Stimulated activated CD4-positive, alpha-beta T cell treated with anti-CD3 and anti-CD28 coated beads, Interleukin-15, amount 100 ng/mL, for 48 hours (primary cell): ENCODE measurements around the gene CCDC175.

ENCODE experiments used
- DNase-seq, 2 donors: peaks; one replicate each; pipeline ENCODE4 v3.0.0-alpha.2; 2020; ENCODE audit warnings: low read depth in 2 of 2

The CCDC175 gene

GRCh38 chr14:59576332-59577294 is at the start of gene CCDC175:
Gene CCDC175, minus strand, starts transcription at chr14:59576812. Its CDS starts 37 bp downstream, at chr14:59576775.
- peak; percentile 72 to 82 for DNase-seq

DNA sequence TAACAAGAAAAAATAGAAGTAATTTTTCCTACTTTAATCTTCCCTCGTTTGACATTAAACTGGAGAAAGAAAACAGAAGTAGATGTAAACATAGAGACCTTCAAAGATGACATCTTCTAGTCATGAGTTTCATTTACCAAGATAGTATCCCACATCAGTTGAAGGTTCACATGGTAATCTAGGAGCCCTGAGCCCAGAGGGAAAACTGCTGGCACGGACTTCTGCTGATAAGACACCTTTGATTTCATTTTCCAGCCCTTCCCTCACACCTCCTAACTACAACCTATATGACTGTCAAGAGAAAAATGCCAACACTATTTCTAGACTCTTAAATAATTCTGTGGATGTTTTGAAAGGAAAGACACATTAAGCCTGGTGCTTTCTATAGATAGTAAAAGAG is 46.0 kb upstream of the CCDC175 start:
- no peak for DNase-seq

DNA sequence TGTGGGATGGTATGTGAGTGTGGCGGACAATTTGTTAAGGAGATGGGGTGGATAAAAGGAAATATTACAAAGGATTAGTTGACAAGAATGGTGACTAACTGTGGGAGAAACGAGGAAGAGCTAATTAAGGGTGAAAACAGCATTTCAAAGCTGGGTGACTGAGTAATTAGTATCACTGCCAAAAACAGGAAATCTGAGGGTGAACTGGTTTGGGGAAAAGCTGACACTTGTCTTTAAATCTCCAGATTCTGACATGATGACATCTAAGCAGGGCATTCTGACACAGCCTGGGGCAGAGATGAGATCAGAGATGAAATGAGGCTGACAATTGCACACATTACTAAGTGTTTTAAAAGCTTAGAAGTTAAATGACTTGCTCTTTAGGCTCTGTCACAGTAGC is 42.4 kb upstream of the CCDC175 start:
- no peak for DNase-seq

DNA sequence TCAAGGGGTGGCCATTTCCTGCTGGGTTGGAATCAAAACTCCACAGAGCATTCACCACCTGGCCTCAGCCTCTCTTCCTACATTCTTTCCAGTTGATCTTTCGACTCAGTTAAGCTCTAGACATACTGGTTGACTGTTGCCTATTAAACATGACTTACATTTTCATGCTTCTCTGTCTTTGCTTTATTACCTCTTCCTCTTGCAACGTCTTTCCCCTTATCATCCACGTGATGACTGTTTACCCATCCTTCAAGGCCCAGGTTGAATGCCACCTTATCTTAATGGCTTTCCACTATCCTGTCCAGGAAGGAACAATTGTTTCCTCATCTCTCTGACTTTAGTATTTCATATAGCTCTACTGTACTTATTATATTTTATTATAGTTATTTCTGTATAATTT is 24.4 kb upstream of the CCDC175 start:
- DNase-seq: no peak

GRCh38 chr14:59600211-59600945 is 23.8 kb upstream of the CCDC175 start:
- no peak for DNase-seq

DNA sequence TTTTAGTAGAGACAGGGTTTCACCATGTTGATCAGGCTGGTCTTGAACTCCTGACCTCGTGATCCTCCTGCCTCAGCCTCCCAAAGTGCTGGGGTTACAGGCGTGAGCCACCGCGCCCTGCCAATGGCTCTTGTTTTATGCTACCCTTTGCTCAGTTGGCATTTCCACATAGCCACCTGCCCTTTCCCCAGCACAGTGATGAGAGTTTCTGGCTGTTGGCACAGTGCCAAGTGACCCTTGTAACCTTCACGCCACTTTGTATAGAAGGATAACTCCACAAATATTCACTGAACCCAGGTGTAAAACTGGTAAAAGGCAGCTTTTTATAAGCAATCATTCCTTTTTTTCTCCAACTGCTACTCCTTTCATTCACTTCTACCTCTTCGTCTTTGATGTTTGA is 18.5 kb upstream of the CCDC175 start:
- no peak for DNase-seq

- DNase-seq: no peak
These were observed 15.2 kb upstream of the CCDC175 start for GRCh38 chr14:59591641-59592370.

DNA sequence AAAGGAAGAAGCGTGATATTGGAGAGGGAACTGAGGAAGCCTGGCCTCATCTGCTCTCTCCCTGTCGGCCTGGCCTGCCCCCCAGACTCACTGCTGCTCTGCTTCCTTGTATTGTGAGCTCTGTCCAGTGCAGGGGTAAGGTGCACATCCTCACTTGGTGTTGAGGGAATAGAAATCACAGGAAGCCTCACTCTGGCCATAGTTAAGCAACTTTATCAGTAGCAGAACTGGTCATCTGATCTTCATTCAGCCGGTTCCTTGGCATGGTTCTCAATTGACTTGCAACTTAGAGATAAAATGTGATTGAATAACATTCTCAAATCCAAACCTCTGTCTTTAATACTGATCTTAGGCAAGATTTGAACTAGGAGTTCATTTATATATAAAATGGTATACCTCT is 11.5 kb upstream of the CCDC175 start:
- DNase-seq: no peak

- no peak for DNase-seq
These were observed 9.4 kb upstream of the CCDC175 start for GRCh38 chr14:59585891-59586554.

- DNase-seq: no peak
These were observed 7.1 kb upstream of the CCDC175 start for GRCh38 chr14:59583755-59584154.

DNA sequence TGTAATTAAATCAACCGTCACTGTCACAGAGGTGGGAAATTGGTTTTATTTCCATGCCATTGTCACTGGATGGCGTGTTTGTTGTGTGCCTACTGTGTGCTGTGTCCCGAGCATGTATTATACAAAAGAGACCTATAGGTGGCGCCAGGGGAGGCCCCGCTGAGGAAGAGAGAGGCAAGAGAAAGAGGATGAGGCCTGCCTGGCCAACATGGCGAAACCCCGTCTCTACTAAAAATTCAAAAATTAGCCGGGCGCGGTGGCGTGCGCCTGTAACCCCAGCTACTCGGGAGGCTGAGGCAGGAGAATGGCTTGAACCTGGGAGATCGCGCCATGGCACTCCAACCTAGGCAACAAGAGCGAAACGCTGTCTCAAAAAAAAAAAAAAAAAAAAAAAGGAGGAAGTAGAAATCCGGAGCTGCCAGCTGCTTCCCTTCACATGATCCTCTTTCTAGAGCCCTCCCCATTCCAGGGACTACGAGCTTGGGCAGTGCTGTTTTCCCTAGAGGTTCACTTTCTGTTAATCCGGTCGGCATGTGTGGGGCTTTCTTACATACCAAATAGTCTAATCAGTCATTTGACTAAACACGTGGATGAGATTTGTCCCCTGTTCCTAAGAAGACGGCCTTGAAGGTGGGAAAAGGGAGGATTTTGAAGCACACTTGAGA is 6.4 kb upstream of the CCDC175 start:
- DNase-seq: no peak

DNA sequence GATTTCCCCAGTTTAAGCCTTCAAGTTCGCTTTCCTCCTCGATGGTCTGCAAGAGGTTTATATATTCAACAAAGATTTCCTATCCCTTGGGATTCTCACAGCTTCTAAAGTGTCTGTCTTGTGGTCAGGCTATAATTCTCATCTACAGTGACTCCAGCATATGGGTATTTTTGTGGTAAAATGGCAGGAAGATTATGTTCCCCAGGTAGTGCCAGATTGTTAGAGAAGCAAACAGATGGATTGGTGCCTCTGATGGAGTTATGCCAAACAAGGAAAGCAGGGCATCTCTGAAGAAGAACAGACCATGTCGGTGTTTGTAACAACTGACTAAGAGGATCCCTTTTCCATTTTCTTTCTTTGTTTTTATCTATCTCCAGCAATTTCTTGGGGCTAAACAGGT is 5.5 kb upstream of the CCDC175 start:
- no peak for DNase-seq

- no peak for DNase-seq
These were observed 4.3 kb upstream of the CCDC175 start for GRCh38 chr14:59580911-59581310.

GRCh38 chr14:59570122-59570521 is 6.5 kb downstream of the CCDC175 start:
- DNase-seq: no peak

DNA sequence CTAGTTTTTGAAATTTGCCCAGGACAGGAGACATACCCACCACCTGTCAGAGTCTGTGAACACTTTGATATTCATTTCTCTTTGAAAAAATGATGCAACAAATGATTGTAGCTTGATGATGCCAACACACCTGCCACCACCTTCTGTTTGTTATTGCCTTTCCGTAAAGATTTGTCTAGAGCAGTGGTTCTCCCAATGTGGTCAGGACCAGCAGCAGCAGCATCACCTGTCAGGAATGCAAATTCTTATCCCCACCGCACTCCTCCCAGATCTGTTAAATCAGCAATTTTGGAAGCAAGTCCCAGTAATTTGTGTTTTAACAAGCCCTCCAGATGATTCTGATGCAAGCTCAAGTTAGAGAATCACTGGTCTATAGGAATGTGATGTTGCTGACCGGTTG is 9.9 kb downstream of the CCDC175 start:
- DNase-seq: no peak

- DNase-seq: no peak
These were observed 10.3 kb downstream of the CCDC175 start for GRCh38 chr14:59566296-59566695.

- DNase-seq: no peak
These were observed 11.5 kb downstream of the CCDC175 start for GRCh38 chr14:59565087-59565486.

DNA sequence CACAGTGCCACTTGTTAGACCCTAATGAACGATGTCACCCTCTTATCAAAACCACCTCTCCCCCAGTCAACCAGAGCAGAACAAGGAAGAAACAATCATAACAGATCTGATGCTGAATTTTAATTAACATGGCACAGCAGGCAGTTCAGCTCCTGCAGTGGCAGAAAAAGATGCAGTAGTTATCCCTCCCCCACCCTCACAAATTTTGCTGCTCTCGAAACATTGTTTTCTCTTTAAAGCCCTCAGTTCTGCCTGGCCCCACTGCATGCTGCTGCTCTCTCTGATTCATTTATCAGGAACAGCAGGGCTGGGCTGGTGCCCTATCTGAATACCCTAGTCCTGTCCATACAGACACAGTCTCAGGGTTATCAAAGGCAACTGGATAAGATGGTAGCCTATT is 12.2 kb downstream of the CCDC175 start:
- DNase-seq: no peak

DNA sequence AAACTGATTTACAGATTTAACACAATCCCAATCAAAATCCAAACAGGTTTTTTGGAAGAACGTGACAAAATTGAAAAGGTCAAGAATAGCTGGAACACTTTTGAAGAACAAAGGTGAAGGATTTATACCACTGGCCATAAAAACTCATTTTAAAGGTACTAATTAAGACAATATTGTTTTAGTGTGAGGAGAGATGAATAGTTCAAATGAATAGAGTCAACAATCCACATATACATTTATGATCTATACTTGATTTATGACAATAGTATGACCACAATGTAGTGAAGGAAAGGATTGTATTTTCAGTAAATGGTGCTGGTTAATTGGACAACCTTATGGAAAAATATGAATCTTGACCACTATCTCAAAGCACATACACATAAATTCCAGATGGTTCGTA is 29.3 kb downstream of the CCDC175 start:
- no peak for DNase-seq

- no peak for DNase-seq
These were observed 32.7 kb downstream of the CCDC175 start for GRCh38 chr14:59543873-59544272.

DNA sequence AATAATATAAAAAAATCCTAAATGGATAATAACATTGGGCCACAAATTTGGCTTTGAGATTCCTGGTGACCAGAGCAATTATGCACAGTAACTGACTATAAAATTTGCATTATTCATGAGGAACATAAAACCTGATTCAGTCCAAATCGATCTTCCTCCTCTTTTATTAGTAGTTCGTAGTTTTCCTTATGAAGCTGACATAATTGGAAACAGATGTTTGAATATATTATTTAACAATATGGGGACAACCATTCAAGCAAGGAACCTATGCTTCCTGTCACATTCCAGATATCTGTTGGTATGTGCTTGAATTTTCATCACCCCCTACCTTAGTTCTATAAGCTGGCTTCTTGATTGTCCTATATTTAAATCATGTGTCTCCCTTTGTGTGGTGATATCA is 34.9 kb downstream of the CCDC175 start:
- no peak for DNase-seq
